IMR-90 (cell line): ENCODE measurements around the gene MSI2.

Experiments used
- CEBPB ChIP-seq: IDR thresholded peaks from 2 replicates; pipeline ENCODE4 v1.6.1; 2012; ENCODE audit warnings: low read depth, low read length, improper control_type of control experiment
- MAFK ChIP-seq: IDR thresholded peaks from 2 replicates; pipeline ENCODE4 v1.6.1; 2012; ENCODE audit warnings: low read depth, low read length, improper control_type of control experiment
- MXI1 ChIP-seq: IDR thresholded peaks from 2 replicates; pipeline ENCODE4 v1.6.1; 2012; ENCODE audit warnings: low read depth, mild to moderate bottlenecking, low read length, moderate library complexity, borderline replicate concordance
- POLR2A ChIP-seq: IDR thresholded peaks from 2 replicates; pipeline ENCODE4 v1.6.1; 2012; ENCODE audit warnings: mild to moderate bottlenecking, low read depth, low read length
- RAD21 ChIP-seq: IDR thresholded peaks from 2 replicates; pipeline ENCODE4 v1.6.1; 2012; ENCODE audit warnings: low read length, improper control_type of control experiment
- RCOR1 ChIP-seq: IDR thresholded peaks from 2 replicates; pipeline ENCODE4 v1.6.1; 2012; ENCODE audit warnings: mild to moderate bottlenecking, low read length, improper control_type of control experiment; ENCODE audit not compliant: insufficient replicate concordance
- RFX5 ChIP-seq: IDR thresholded peaks from 2 replicates; pipeline ENCODE4 v1.8.0; 2012; ENCODE audit warnings: low read depth, mild to moderate bottlenecking, low read length, moderate library complexity
- SMC3 ChIP-seq: fragments of 150-350 bp; IDR thresholded peaks from 2 replicates; pipeline ENCODE4 v1.6.1; 2016; ENCODE audit warnings: low read depth, mild to moderate bottlenecking, antibody characterized with exemption, low read length, moderate library complexity
- TF ChIP-seq, protein P1 (sequence below): conservative IDR thresholded peaks from 2 replicates; pipeline ENCODE4 v1.5.1; 2012; ENCODE audit warnings: mild to moderate bottlenecking, low read depth, low read length, improper control_type of control experiment

GRCh38 chr17:57342963-57343589, 86.8 kb downstream of the MSI2 start:
- TF ChIP-seq, protein P1, sequence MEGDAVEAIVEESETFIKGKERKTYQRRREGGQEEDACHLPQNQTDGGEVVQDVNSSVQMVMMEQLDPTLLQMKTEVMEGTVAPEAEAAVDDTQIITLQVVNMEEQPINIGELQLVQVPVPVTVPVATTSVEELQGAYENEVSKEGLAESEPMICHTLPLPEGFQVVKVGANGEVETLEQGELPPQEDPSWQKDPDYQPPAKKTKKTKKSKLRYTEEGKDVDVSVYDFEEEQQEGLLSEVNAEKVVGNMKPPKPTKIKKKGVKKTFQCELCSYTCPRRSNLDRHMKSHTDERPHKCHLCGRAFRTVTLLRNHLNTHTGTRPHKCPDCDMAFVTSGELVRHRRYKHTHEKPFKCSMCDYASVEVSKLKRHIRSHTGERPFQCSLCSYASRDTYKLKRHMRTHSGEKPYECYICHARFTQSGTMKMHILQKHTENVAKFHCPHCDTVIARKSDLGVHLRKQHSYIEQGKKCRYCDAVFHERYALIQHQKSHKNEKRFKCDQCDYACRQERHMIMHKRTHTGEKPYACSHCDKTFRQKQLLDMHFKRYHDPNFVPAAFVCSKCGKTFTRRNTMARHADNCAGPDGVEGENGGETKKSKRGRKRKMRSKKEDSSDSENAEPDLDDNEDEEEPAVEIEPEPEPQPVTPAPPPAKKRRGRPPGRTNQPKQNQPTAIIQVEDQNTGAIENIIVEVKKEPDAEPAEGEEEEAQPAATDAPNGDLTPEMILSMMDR: no peak
- no peak for TF ChIP-seq POLR2A
- no peak for TF ChIP-seq CEBPB
- no peak for TF ChIP-seq RAD21
- no peak for TF ChIP-seq RCOR1
- TF ChIP-seq RFX5: no peak
- TF ChIP-seq MAFK: no peak
- TF ChIP-seq SMC3: no peak
- TF ChIP-seq MXI1: no peak
